MCF 10A (cell line): Measurements from ENCODE around the gene ONECUT2. TPM values are rescaled to one million over a fixed set of nuclear protein-coding genes. Genes with fewer than 3 reads are reported as not detected.

ENCODE experiments used
- BruUV-seq: library from RNA; stranded (reverse); fragments of 400-500 nt; replicated peaks from 2 replicates; lab custom pipeline; 2021; lab: Mats Ljungman, UMichigan
- CTCF ChIA-PET: fragments of 300-600 bp; sonication (Branson Sonifier 250); formaldehyde crosslinking; extraction: SDS; loops from one replicate; lab custom pipeline; 2021; ENCODE audit warnings: antibody characterized with exemption, inconsistent platforms; lab: Yijun Ruan, JAX
- POLR2A ChIA-PET: fragments of 300-600, 350-650 bp; sonication (Branson Sonifier 250); formaldehyde crosslinking; extraction: SDS; loops from one replicate; lab custom pipeline; 2020; ENCODE audit warnings: antibody characterized with exemption, inconsistent platforms; lab: Yijun Ruan, JAX
- DNase-seq: peaks from one replicate; pipeline ENCODE4 v3.0.0-alpha.2; 2018; ENCODE audit not compliant: unreplicated experiment
- H3K27ac Mint-ChIP-seq: one replicate; pipeline ENCODE4 v1.8.0; 2022; ENCODE audit warnings: mild to moderate bottlenecking, low read depth, mixed read lengths; ENCODE audit not compliant: unreplicated experiment
- H3K27me3 Mint-ChIP-seq: one replicate; pipeline ENCODE4 v1.8.0; 2022; ENCODE audit warnings: mixed read lengths; ENCODE audit not compliant: insufficient read depth, unreplicated experiment
- H3K36me3 Mint-ChIP-seq: one replicate; pipeline ENCODE4 v1.8.0; 2022; ENCODE audit warnings: mild to moderate bottlenecking, moderate library complexity, mixed read lengths; ENCODE audit not compliant: insufficient read depth, unreplicated experiment
- H3K4me1 Mint-ChIP-seq: one replicate; pipeline ENCODE4 v1.8.0; 2022; ENCODE audit warnings: mixed read lengths; ENCODE audit not compliant: insufficient read depth, unreplicated experiment
- H3K4me3 Mint-ChIP-seq: one replicate; pipeline ENCODE4 v1.8.0; 2022; ENCODE audit warnings: mild to moderate bottlenecking, moderate library complexity, mixed read lengths; ENCODE audit not compliant: unreplicated experiment
- H3K9me3 Mint-ChIP-seq: one replicate; pipeline ENCODE4 v1.8.0; 2022; ENCODE audit warnings: mixed read lengths; ENCODE audit not compliant: unreplicated experiment
- intact Hi-C: fragments of 100-400 bp; cut with micrococcal nuclease; formaldehyde crosslinking; loops from 2 replicates; pipeline ENCODE4 v1.14.1; 2022
- total RNA-seq: library from RNA; stranded (reverse); gene quantifications from 2 replicates; pipeline ENCODE4 v1.2.3, GENCODE V29; 2022
- TF ChIP-seq, protein P1 (sequence below): fragments of 200-600 bp; IDR thresholded peaks from one replicate; pipeline ENCODE4 v1.8.0; 2022; ENCODE audit warnings: antibody characterized with exemption, mild to moderate bottlenecking; ENCODE audit not compliant: unreplicated experiment

ONECUT2 gene
- total RNA-seq, 1 experiment from 2014 or later: 0.89 TPM

DNA sequence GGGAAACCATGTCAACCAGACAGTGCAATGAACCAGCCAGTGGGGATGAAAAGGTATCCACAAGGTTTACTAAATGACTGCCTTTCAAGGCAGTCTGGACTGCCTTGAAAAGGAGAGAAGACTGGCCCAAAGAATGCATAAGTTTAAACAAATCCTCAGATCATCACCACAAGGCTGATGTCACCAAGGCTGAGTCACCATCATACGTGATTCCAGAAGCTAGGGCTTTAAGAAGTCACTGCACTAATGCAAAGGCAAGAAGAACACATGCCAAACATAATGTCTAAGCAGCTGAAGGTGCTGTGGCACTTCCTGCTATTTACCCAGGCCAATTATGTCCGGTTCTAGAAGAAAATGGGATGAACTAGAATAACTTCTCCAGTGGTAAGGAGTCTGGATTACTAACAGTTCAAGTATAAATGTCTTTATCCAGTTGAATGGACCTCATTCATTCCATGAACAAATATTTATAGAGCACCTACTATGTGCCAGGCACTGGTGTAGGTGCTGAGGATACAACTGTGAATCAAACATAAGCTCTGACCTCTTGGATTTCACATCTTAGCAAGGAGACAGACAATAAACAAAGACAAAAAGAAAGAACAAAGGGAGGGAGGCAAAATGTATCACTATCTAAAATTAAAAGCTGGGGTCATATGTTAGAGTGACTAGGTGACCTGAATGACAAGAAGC is 37.6 kb upstream of the ONECUT2 start:
- H3K36me3 Mint-ChIP-seq: no peaks in the 10 kb centered on the region
- no peaks in the 10 kb centered on the region for H3K9me3 Mint-ChIP-seq
- H3K27ac Mint-ChIP-seq: no peak overlapping the region
- TF ChIP-seq, protein P1, sequence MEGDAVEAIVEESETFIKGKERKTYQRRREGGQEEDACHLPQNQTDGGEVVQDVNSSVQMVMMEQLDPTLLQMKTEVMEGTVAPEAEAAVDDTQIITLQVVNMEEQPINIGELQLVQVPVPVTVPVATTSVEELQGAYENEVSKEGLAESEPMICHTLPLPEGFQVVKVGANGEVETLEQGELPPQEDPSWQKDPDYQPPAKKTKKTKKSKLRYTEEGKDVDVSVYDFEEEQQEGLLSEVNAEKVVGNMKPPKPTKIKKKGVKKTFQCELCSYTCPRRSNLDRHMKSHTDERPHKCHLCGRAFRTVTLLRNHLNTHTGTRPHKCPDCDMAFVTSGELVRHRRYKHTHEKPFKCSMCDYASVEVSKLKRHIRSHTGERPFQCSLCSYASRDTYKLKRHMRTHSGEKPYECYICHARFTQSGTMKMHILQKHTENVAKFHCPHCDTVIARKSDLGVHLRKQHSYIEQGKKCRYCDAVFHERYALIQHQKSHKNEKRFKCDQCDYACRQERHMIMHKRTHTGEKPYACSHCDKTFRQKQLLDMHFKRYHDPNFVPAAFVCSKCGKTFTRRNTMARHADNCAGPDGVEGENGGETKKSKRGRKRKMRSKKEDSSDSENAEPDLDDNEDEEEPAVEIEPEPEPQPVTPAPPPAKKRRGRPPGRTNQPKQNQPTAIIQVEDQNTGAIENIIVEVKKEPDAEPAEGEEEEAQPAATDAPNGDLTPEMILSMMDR: no peak
- no peak overlapping the region for H3K4me3 Mint-ChIP-seq
- ChIA-PET CTCF (no interaction called here), POLR2A (no interaction called here)
- DNase-seq: peak; percentile 20
- H3K4me1 Mint-ChIP-seq: no peaks in the 10 kb centered on the region
- peaks cover 49% of the 10 kb centered on the region for H3K27me3 Mint-ChIP-seq
- intact Hi-C loops: no loop called here
- BruUV-seq: no TSS peak

- ChIA-PET CTCF (no interaction called here), POLR2A (no interaction called here)
- no peak overlapping the region for H3K4me3 Mint-ChIP-seq
- peaks cover 5% of the 10 kb centered on the region for H3K36me3 Mint-ChIP-seq
- H3K27ac Mint-ChIP-seq: no peak overlapping the region
- peaks cover 44% of the 10 kb centered on the region for H3K27me3 Mint-ChIP-seq
- intact Hi-C loops: no loop called here
- TF ChIP-seq, protein P1: no peak
- no TSS peak for BruUV-seq
- no peak for DNase-seq
- no peaks in the 10 kb centered on the region for H3K9me3 Mint-ChIP-seq
- no peaks in the 10 kb centered on the region for H3K4me1 Mint-ChIP-seq
Measured at GRCh38 chr18:57404345-57404744, 30.8 kb upstream of the ONECUT2 start.

GRCh38 chr18:57409650-57410049 is 25.5 kb upstream of the ONECUT2 start:
- Mint-ChIP-seq H3K4me3 (no peak overlapping the region), H3K4me1 (no peaks in the 10 kb centered on the region), H3K36me3 (peaks cover 10% of the 10 kb centered on the region), H3K27me3 (peaks cover 42% of the 10 kb centered on the region), H3K9me3 (no peaks in the 10 kb centered on the region), H3K27ac (no peak overlapping the region)
- ChIA-PET POLR2A (no interaction called here), CTCF (interaction anchor here (1.0 kb wide), 1 partner anchor 36 kb away, joined by 4 read pairs; no protein-coding TSS in a partner anchor)
- TF ChIP-seq, protein P1: no peak
- intact Hi-C loops: no loop called here
- no peak for DNase-seq
- BruUV-seq: no TSS peak

DNA sequence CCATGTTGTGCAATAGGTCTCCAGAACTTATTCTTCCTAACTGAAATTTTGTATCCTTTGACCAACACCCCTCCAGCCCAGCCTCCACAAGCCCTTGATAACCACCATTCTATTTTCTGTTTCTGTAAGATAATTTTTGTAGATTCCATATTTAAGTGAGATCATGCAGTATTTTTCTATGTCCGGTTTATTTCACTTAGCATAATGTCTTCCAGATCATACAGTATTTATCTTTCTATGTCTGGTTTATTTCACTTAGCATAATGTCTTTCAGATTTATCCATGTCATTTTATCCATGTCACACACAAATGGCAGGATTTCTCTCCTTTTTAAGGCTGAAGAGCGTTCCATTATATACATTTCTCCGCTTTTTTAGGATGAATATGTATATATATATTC is 24.4 kb upstream of the ONECUT2 start:
- POLR2A ChIA-PET: no interaction called here
- no peaks in the 10 kb centered on the region for H3K4me1 Mint-ChIP-seq
- intact Hi-C loops: no loop called here

More for the DNA sequence above, 24.4 kb upstream of the ONECUT2 start:
- Mint-ChIP-seq H3K9me3 (no peaks in the 10 kb centered on the region), H3K27me3 (peaks cover 53% of the 10 kb centered on the region), H3K4me3 (no peak overlapping the region), H3K27ac (no peak overlapping the region), H3K36me3 (peaks cover 10% of the 10 kb centered on the region)
- TF ChIP-seq, protein P1: no peak
- DNase-seq: no peak
- CTCF ChIA-PET: interaction anchor here (0.5 kb wide), 1 partner anchor 203 kb away, joined by 3 read pairs; no protein-coding TSS in a partner anchor
- BruUV-seq: no TSS peak
